ENCODE measurements around the gene CCDC102B.
A peak's percentile ranks its signal among the peaks of the same experiment; 100 is the strongest.
"Not testable (repeated sequence)": the region's sequence is repeated elsewhere in the genome, so short reads cannot be mapped to it uniquely, and the experiment has no call there.

The CCDC102B gene

GRCh38 chr18:68948622-68949021, 150.7 kb downstream of the CCDC102B start:
- H3K4me3 ChIP-seq (ENCODE audit: low read depth, low read length): no peak overlapping the region
- DNase-seq (ENCODE audit: low read depth): no peak

- no peak overlapping the region for H3K4me3 ChIP-seq (ENCODE audit: low read depth, low read length)
- DNase-seq (ENCODE audit: low read depth): no peak
These were observed 156.9 kb downstream of the CCDC102B start for GRCh38 chr18:68954738-68955137.

GRCh38 chr18:68956650-68957049, 158.8 kb downstream of the CCDC102B start:
- DNase-seq (ENCODE audit: low read depth): no peak
- no peak overlapping the region for H3K4me3 ChIP-seq (ENCODE audit: low read depth, low read length)

GRCh38 chr18:68960355-68960754, 162.5 kb downstream of the CCDC102B start:
- DNase-seq (ENCODE audit: low read depth): peak; percentile 6
- H3K4me3 ChIP-seq (ENCODE audit: low read depth, low read length): no peak overlapping the region

- no peak overlapping the region for H3K4me3 ChIP-seq (ENCODE audit: low read depth, low read length)
- no peak for DNase-seq (ENCODE audit: low read depth)
These were observed 164.7 kb downstream of the CCDC102B start for GRCh38 chr18:68962623-68963022.

GRCh38 chr18:68965817-68966216, 167.9 kb downstream of the CCDC102B start:
- no peak for DNase-seq (ENCODE audit: low read depth)
- H3K4me3 ChIP-seq (ENCODE audit: low read depth, low read length): no peak overlapping the region

- DNase-seq (ENCODE audit: low read depth): no peak
These were observed 171.1 kb downstream of the CCDC102B start for GRCh38 chr18:68969027-68969426.

GRCh38 chr18:68972176-68972575, 174.3 kb downstream of the CCDC102B start:
- H3K4me3 ChIP-seq (ENCODE audit: low read depth, low read length): no peak overlapping the region
- DNase-seq (ENCODE audit: low read depth): no peak

More at GRCh38 chr18:68969027-68969426, 171.1 kb downstream of the CCDC102B start:
- H3K4me3 ChIP-seq (ENCODE audit: low read depth, low read length): no peak overlapping the region

- no peak overlapping the region for H3K4me3 ChIP-seq (ENCODE audit: low read depth, low read length)
- no peak for DNase-seq (ENCODE audit: low read depth)
These were observed 181.9 kb downstream of the CCDC102B start for GRCh38 chr18:68979737-68980136.

- H3K4me3 ChIP-seq (ENCODE audit: low read depth, low read length): no peak overlapping the region
- no peak for DNase-seq (ENCODE audit: low read depth)
These were observed 185.2 kb downstream of the CCDC102B start for GRCh38 chr18:68983126-68983525.

- no peak overlapping the region for H3K4me3 ChIP-seq (ENCODE audit: low read depth, low read length)
- peak; percentile 35 for DNase-seq (ENCODE audit: low read depth)
These were observed 186.5 kb downstream of the CCDC102B start for GRCh38 chr18:68984342-68984741.

- no peak for DNase-seq (ENCODE audit: low read depth)
These were observed 187.4 kb downstream of the CCDC102B start for GRCh38 chr18:68985172-68985820.

GRCh38 chr18:68991286-68991685, 193.4 kb downstream of the CCDC102B start:
- H3K4me3 ChIP-seq (ENCODE audit: low read depth, low read length): no peak overlapping the region
- DNase-seq (ENCODE audit: low read depth): peak; percentile 61

More at GRCh38 chr18:68985172-68985820, 187.4 kb downstream of the CCDC102B start:
- H3K4me3 ChIP-seq (ENCODE audit: low read depth, low read length): no peak overlapping the region

- no peak overlapping the region for H3K4me3 ChIP-seq (ENCODE audit: low read depth, low read length)
- DNase-seq (ENCODE audit: low read depth): no peak
These were observed 195.0 kb downstream of the CCDC102B start for GRCh38 chr18:68992719-68993482.

GRCh38 chr18:68995675-68996074, 197.8 kb downstream of the CCDC102B start:
- DNase-seq (ENCODE audit: low read depth): no peak
- H3K4me3 ChIP-seq (ENCODE audit: low read depth, low read length): no peak overlapping the region

- DNase-seq (ENCODE audit: low read depth): no peak
- no peak overlapping the region for H3K4me3 ChIP-seq (ENCODE audit: low read depth, low read length)
These were observed 200.0 kb downstream of the CCDC102B start for GRCh38 chr18:68997845-68998244.

GRCh38 chr18:69000366-69000765, 202.5 kb downstream of the CCDC102B start:
- DNase-seq (ENCODE audit: low read depth): no peak
- no peak overlapping the region for H3K4me3 ChIP-seq (ENCODE audit: low read depth, low read length)

GRCh38 chr18:69002233-69002632, 204.4 kb downstream of the CCDC102B start:
- no peak overlapping the region for H3K4me3 ChIP-seq (ENCODE audit: low read depth, low read length)
- no peak for DNase-seq (ENCODE audit: low read depth)

- not testable (repeated sequence) for H3K4me3 ChIP-seq (ENCODE audit: low read depth, low read length); DNase-seq (ENCODE audit: low read depth)
These were observed 208.3 kb downstream of the CCDC102B start for GRCh38 chr18:69006212-69006611.

GRCh38 chr18:69008538-69008937, 210.7 kb downstream of the CCDC102B start:
- H3K4me3 ChIP-seq (ENCODE audit: low read depth, low read length): no peak overlapping the region
- no peak for DNase-seq (ENCODE audit: low read depth)

All from skeletal muscle cell (primary cell).